Measurements from ENCODE around the gene SURF1. TPM values are rescaled to one million over a fixed set of nuclear protein-coding genes. Genes with fewer than 3 reads are reported as not detected.

Gene SURF1
- total and polyA plus RNA-seq, 4 donors = 14.2 to 75.3 (median 57.8) TPM

DNA sequence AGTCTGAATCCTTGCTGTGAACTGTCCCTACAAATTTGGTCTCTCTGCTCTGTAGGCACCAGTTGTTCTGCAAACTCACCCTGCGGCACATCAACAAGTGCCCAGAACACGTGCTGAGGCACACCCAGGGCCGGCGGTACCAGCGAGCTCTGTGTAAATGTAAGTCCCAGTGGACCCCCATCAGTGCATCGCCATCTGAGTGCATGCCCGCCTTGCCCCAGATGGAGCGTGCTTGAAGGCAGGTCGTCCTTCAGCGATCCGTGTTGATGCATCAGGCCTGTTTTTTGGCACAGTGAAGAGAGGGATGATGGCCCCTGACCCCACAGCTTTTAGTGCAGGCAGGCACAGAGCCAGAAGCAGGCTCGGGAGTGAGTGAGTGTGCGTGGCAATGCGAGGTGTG, 1.4 kb upstream of the SURF1 start:
- Histone ChIP-seq H3K27ac (ENCODE audit: low read depth in 1 of 2, low read length in 1 of 2) (no peak overlapping the region), H3K4me1 (ENCODE audit: control insufficient read depth in 5 of 5, insufficient read depth in 5 of 5, low read length in 5 of 5) (peaks cover 0 to 20% (median 9%) of the 10 kb centered on the region in 5 donors), H3K9me3 (ENCODE audit: control insufficient read depth in 4 of 4, insufficient read depth in 3 of 4, low read length in 3 of 4) (no peaks in the 10 kb centered on the region), H3K4me3 (no peak overlapping the region), H3K9ac (ENCODE audit: insufficient read depth in 1 of 2, low read length in 2 of 2) (no peak overlapping the region), H3K27me3 (ENCODE audit: control insufficient read depth in 3 of 3, insufficient read depth in 3 of 3, low read length in 2 of 3) (no peaks in the 10 kb centered on the region), H3K36me3 (ENCODE audit: control insufficient read depth in 4 of 4, insufficient read depth in 4 of 4, low read length in 4 of 4) (peaks cover 10 to 38% (median 29%) of the 10 kb centered on the region in 4 donors)
- TF ChIP-seq, protein P1, sequence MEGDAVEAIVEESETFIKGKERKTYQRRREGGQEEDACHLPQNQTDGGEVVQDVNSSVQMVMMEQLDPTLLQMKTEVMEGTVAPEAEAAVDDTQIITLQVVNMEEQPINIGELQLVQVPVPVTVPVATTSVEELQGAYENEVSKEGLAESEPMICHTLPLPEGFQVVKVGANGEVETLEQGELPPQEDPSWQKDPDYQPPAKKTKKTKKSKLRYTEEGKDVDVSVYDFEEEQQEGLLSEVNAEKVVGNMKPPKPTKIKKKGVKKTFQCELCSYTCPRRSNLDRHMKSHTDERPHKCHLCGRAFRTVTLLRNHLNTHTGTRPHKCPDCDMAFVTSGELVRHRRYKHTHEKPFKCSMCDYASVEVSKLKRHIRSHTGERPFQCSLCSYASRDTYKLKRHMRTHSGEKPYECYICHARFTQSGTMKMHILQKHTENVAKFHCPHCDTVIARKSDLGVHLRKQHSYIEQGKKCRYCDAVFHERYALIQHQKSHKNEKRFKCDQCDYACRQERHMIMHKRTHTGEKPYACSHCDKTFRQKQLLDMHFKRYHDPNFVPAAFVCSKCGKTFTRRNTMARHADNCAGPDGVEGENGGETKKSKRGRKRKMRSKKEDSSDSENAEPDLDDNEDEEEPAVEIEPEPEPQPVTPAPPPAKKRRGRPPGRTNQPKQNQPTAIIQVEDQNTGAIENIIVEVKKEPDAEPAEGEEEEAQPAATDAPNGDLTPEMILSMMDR (IDR thresholded peaks at IDR 0.05; ENCODE audit: control extremely low read depth, extremely low read depth) = no peak
- 84 to 91% methylated on average over 14 of the region's 14 CpGs for WGBS, 2 donors
- ATAC-seq (ENCODE audit: insufficient read depth, low FRiP score) = no peak
- DNase-seq = no peak

DNA sequence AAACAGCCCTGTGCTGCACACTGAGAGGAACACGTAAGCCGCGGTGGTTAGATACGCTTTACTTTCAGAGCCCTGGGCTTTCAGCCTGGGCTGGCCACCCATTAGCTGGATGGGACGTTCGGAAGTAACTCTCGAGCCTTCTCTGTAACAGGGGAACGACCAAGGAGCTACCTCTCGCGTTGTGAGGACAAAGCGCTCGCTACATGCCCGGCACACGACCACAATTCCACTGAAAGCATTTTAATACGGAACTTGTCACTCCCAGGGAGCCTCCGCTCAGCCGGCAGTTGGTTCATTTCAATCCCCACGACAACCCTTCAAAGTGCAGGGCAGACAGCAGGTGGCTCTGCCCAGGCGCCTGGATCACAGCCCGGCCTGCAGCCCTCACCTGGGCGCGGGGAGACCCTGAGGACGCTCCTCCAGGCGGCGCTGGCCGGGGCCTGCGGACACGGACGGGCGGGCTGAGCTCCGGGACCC, 368 bp downstream of the SURF1 start:
- Histone ChIP-seq H3K27me3 (ENCODE audit: control insufficient read depth in 3 of 3, insufficient read depth in 3 of 3, low read length in 2 of 3) (no peaks in the 10 kb centered on the region), H3K9me3 (ENCODE audit: control insufficient read depth in 4 of 4, insufficient read depth in 3 of 4, low read length in 3 of 4) (no peaks in the 10 kb centered on the region), H3K4me3 (peak overlapping the region; percentile 76), H3K9ac (ENCODE audit: insufficient read depth in 1 of 2, low read length in 2 of 2) (peak overlapping the region; percentile 46 to 49), H3K36me3 (ENCODE audit: control insufficient read depth in 4 of 4, insufficient read depth in 4 of 4, low read length in 4 of 4) (peaks cover 2 to 40% (median 33%) of the 10 kb centered on the region in 4 donors), H3K4me1 (ENCODE audit: control insufficient read depth in 5 of 5, insufficient read depth in 5 of 5, low read length in 5 of 5) (peaks cover 0 to 17% (median 9%) of the 10 kb centered on the region in 5 donors), H3K27ac (ENCODE audit: low read depth in 1 of 2, low read length in 1 of 2) (peak overlapping the region in 1 of 2 donors; percentile 48)
- TF ChIP-seq, protein P1 (IDR thresholded peaks at IDR 0.05; ENCODE audit: control extremely low read depth, extremely low read depth) = no peak
- 0 to 2% methylated on average over 29 to 31 of the region's 31 CpGs for WGBS, 2 donors
- ATAC-seq (ENCODE audit: insufficient read depth, low FRiP score) = peak; percentile 4
- DNase-seq = no peak

DNA sequence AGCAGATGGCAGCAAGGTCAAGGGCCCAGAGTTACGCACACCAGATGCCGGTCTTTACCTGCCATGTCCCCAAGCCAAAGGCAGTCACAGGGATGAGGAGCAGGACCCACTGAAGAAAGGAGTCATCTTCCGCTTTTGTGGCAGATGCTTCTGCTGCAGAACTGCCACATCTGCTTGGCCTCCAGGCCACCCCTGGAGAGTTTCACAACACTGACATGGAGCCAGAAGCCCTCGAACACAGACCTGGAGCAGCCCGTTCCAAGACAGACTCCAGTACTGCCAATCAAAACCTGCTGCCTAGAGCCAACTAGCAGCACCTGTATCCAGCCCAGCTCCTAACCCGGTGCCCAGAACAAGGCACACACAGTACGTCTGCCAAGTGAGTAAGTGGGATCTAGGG, 1.5 kb downstream of the SURF1 start:
- peaks cover 0 to 17% (median 9%) of the 10 kb centered on the region in 5 donors for H3K4me1 ChIP-seq (ENCODE audit: control insufficient read depth in 5 of 5, insufficient read depth in 5 of 5, low read length in 5 of 5)
- H3K9me3 ChIP-seq (ENCODE audit: control insufficient read depth in 4 of 4, insufficient read depth in 3 of 4, low read length in 3 of 4) = no peaks in the 10 kb centered on the region
- WGBS, 2 donors = 82% methylated on average over 7 of the region's 7 CpGs
- ATAC-seq (ENCODE audit: insufficient read depth, low FRiP score) (no peak), DNase-seq (no peak)
- no peak overlapping the region for H3K27ac ChIP-seq (ENCODE audit: low read depth in 1 of 2, low read length in 1 of 2)
- H3K36me3 ChIP-seq (ENCODE audit: control insufficient read depth in 4 of 4, insufficient read depth in 4 of 4, low read length in 4 of 4) = peaks cover 12 to 41% (median 37%) of the 10 kb centered on the region in 4 donors
- H3K9ac ChIP-seq (ENCODE audit: insufficient read depth in 1 of 2, low read length in 2 of 2) = no peak overlapping the region
- TF ChIP-seq, protein P1 (IDR thresholded peaks at IDR 0.05; ENCODE audit: control extremely low read depth, extremely low read depth) = no peak
- no peaks in the 10 kb centered on the region for H3K27me3 ChIP-seq (ENCODE audit: control insufficient read depth in 3 of 3, insufficient read depth in 3 of 3, low read length in 2 of 3)
- H3K4me3 ChIP-seq = no peak overlapping the region

DNA sequence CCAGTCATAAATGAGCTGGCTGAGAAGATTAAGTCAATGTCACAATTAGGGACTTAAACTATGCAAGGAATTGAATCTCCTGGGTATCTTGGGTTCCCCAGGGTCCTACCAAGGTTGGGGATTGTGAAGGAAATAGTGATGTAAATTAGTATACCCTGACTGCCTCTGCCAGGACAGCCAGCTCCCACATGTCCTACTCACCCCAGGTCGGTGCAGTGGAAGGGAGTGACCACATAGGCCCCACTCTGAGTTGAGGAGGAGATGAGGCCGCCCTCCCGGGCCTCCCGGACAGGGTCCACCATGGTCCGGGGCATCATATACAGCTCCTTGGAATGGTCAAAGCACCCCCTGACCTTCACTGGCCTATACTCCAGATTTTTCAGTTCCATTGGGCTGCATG, 2.7 kb downstream of the SURF1 start:
- no peaks in the 10 kb centered on the region for H3K27me3 ChIP-seq (ENCODE audit: control insufficient read depth in 3 of 3, insufficient read depth in 3 of 3, low read length in 2 of 3)
- no peak overlapping the region for H3K27ac ChIP-seq (ENCODE audit: low read depth in 1 of 2, low read length in 1 of 2)
- DNase-seq (no peak), ATAC-seq (ENCODE audit: insufficient read depth, low FRiP score) (no peak)
- TF ChIP-seq, protein P1 (IDR thresholded peaks at IDR 0.05; ENCODE audit: control extremely low read depth, extremely low read depth) = no peak
- peaks cover 3 to 27% (median 7%) of the 10 kb centered on the region in 5 donors for H3K4me1 ChIP-seq (ENCODE audit: control insufficient read depth in 5 of 5, insufficient read depth in 5 of 5, low read length in 5 of 5)
- whole genome bisulfite sequencing, 2 donors = 89 to 91% methylated on average over 5 of the region's 5 CpGs
- no peak overlapping the region for H3K4me3 ChIP-seq
- H3K9me3 ChIP-seq (ENCODE audit: control insufficient read depth in 4 of 4, insufficient read depth in 3 of 4, low read length in 3 of 4) = no peaks in the 10 kb centered on the region
- no peak overlapping the region for H3K9ac ChIP-seq (ENCODE audit: insufficient read depth in 1 of 2, low read length in 2 of 2)
- peaks cover 12 to 48% (median 39%) of the 10 kb centered on the region in 4 donors for H3K36me3 ChIP-seq (ENCODE audit: control insufficient read depth in 4 of 4, insufficient read depth in 4 of 4, low read length in 4 of 4)
